OCI-LY7 (cell line): ENCODE data around the gene IL17RD. TPM values are rescaled to one million over a fixed set of nuclear protein-coding genes. Genes with fewer than 3 reads are reported as not detected.

Experiments used
- BruUV-seq: library from RNA; stranded (reverse); fragments of 400-500 nt; replicated peaks from 2 replicates; lab custom pipeline; 2021; lab: Mats Ljungman, UMichigan
- CTCF ChIA-PET: fragments of 300-600 bp; sonication (Branson Sonifier 250); formaldehyde crosslinking; loops from one replicate; lab custom pipeline; 2022; ENCODE audit warnings: antibody characterized with exemption; ENCODE audit not compliant: unreplicated experiment; lab: Charles Lee
- POLR2A ChIA-PET: fragments of 300-600 bp; sonication (Branson Sonifier 250); formaldehyde crosslinking; loops from one replicate; lab custom pipeline; 2022; ENCODE audit warnings: antibody characterized with exemption; lab: Charles Lee
- DNase-seq: peaks from one replicate; pipeline ENCODE4 v3.0.0-alpha.2; 2015; ENCODE audit warnings: low spot score
- H2AFZ ChIP-seq: fragments of 200-600 bp; sonication (generic), shearing (Covaris generic); 2 replicates; pipeline ENCODE4 v1.6.1; 2014; ENCODE audit warnings: mild to moderate bottlenecking, antibody characterized with exemption, low read length, moderate library complexity
- H3K27ac ChIP-seq: fragments of 200-600 bp; sonication (generic); 2 replicates; pipeline ENCODE4 v1.5.1; 2014; ENCODE audit warnings: mixed run types, low read depth, mild to moderate bottlenecking, moderate library complexity, low read length, inconsistent platforms; ENCODE audit not compliant: poor library complexity, severe bottlenecking
- H3K36me3 ChIP-seq: fragments of 200-600 bp; sonication (generic); 2 replicates; pipeline ENCODE4 v1.6.1; 2014; ENCODE audit warnings: mild to moderate bottlenecking, antibody characterized with exemption, low read length, moderate library complexity, mixed read lengths; ENCODE audit not compliant: insufficient read depth
- H3K4me1 ChIP-seq: fragments of 200-600 bp; sonication (generic); 2 replicates; pipeline ENCODE4 v1.5.1; 2014; ENCODE audit warnings: mild to moderate bottlenecking, low read length; ENCODE audit not compliant: insufficient read depth, poor library complexity, severe bottlenecking
- H3K4me2 ChIP-seq: fragments of 200-600 bp; sonication (generic); 2 replicates; pipeline ENCODE4 v1.6.1; 2014; ENCODE audit warnings: mild to moderate bottlenecking, low read length
- H3K4me3 ChIP-seq: fragments of 200-600 bp; sonication (generic); 2 replicates; pipeline ENCODE4 v1.5.1; 2014; ENCODE audit warnings: mild to moderate bottlenecking, low read depth, low read length; ENCODE audit not compliant: poor library complexity, severe bottlenecking
- H3K79me2 ChIP-seq: fragments of 200-600 bp; sonication (generic); 2 replicates; pipeline ENCODE4 v1.6.1; 2016; ENCODE audit warnings: low read depth, mild to moderate bottlenecking, low read length, moderate library complexity, mixed read lengths; ENCODE audit not compliant: insufficient read depth
- H3K9me2 ChIP-seq: fragments of 200-600 bp; sonication (generic); 2 replicates; pipeline ENCODE4 v1.6.1; 2016; ENCODE audit warnings: mild to moderate bottlenecking, low read length, mixed read lengths; ENCODE audit not compliant: insufficient read depth
- H3K9me3 ChIP-seq: fragments of 200-600 bp; sonication (generic); 2 replicates; pipeline ENCODE4 v1.6.1; 2014; ENCODE audit warnings: mild to moderate bottlenecking, mixed run types, low read length, mixed read lengths
- H4K20me1 ChIP-seq: fragments of 200-600 bp; sonication (generic); 2 replicates; pipeline ENCODE4 v1.6.1; 2014; ENCODE audit warnings: mild to moderate bottlenecking, antibody characterized with exemption, low read length, moderate library complexity, mixed read lengths; ENCODE audit not compliant: insufficient read depth
- EZH2phosphoT487 ChIP-seq: fragments of 200-600 bp; sonication (generic); IDR thresholded peaks from 2 replicates; pipeline ENCODE4 v1.6.1; 2018; ENCODE audit warnings: low read depth, borderline replicate concordance, mild to moderate bottlenecking, mixed run types, antibody characterized with exemption, low read length, moderate library complexity, mixed read lengths
- intact Hi-C: fragments of 100-400 bp; cut with micrococcal nuclease; formaldehyde crosslinking; loops from one replicate; pipeline ENCODE4 v1.10.0; 2022; ENCODE audit not compliant: unreplicated experiment
- total RNA-seq, 2 experiments: library from RNA; depleted of rRNA in 1 of 2; stranded (reverse); fragments of >200 nt in 1 of 2; shearing (Covaris generic) in 1 of 2; gene quantifications; 2 replicates each; pipeline ENCODE4 v1.2.3, GENCODE V29; 2014 to 2022
- TF ChIP-seq, protein P1 (sequence below): fragments of 200-600 bp; sonication (generic); conservative IDR thresholded peaks from 2 replicates; pipeline ENCODE4 v1.5.1; 2014; ENCODE audit warnings: mild to moderate bottlenecking, antibody characterized with exemption, low read length, moderate library complexity, mixed read lengths

Gene IL17RD
- total RNA-seq, 2 experiments from 2014 or later = 0.06 to 0.36 TPM

DNA sequence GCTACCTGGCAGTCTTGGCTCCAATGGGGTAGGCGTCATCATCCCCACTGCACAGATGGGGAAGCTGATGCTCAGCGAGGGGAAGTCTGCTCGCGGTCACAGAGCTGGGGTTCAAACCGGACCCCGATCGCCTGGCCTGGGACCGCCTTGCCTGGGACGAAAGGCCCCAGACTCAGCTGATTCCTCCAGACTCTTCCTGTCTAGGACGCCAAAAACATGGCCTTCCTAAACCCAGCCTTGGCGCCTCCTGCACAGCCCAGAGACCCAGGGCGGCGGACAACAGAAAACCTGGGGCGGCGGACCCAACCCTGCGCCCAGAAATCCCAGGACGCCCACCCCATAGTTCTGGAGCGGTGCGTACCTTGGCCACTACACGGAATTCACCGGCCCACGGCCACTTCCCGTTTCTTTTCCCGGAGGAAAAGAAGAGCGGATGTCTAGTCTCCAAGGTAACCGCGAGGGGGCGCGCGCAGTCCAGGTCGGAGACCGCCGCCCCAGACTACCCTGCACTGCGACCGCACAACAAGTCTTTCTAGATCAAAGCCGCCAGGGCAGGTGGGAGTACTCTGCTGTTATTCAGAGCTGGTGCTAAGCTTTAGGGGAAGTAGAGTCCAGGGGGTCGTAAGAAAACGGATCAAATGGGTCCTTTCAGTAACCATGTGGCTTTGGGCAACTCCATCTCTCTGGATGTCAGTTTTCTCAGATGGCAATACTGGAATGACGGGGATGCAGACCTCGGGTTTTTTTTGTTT, 4.9 kb upstream of the IL17RD start:
- Histone ChIP-seq H3K9me2 (no peaks in the 10 kb centered on the region), H3K4me2 (peak overlapping the region; percentile 57), H3K4me1 (peaks cover 17% of the 10 kb centered on the region), H3K79me2 (no peaks in the 10 kb centered on the region), H2AFZ (peak overlapping the region; percentile 79), H4K20me1 (no peaks in the 10 kb centered on the region), H3K36me3 (no peaks in the 10 kb centered on the region), H3K4me3 (peak overlapping the region; percentile 55), H3K9me3 (no peaks in the 10 kb centered on the region), H3K27ac (no peak overlapping the region)
- BruUV-seq = no TSS peak
- DNase-seq = peak; percentile 76
- ChIA-PET CTCF (interaction anchor here (0.5 kb wide), 1 partner anchor 105 kb away, joined by 3 read pairs; no protein-coding TSS in a partner anchor), POLR2A (interaction anchor here (0.8 to 1.2 kb wide), 3 partner anchors 12 to 228 kb away, joined by 3 to 5 read pairs (median 3); no protein-coding TSS in a partner anchor)
- TF ChIP-seq, protein P1, sequence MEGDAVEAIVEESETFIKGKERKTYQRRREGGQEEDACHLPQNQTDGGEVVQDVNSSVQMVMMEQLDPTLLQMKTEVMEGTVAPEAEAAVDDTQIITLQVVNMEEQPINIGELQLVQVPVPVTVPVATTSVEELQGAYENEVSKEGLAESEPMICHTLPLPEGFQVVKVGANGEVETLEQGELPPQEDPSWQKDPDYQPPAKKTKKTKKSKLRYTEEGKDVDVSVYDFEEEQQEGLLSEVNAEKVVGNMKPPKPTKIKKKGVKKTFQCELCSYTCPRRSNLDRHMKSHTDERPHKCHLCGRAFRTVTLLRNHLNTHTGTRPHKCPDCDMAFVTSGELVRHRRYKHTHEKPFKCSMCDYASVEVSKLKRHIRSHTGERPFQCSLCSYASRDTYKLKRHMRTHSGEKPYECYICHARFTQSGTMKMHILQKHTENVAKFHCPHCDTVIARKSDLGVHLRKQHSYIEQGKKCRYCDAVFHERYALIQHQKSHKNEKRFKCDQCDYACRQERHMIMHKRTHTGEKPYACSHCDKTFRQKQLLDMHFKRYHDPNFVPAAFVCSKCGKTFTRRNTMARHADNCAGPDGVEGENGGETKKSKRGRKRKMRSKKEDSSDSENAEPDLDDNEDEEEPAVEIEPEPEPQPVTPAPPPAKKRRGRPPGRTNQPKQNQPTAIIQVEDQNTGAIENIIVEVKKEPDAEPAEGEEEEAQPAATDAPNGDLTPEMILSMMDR = peak; percentile 95
- no peak for TF ChIP-seq EZH2phosphoT487
- intact Hi-C loops = loop anchor here (1.0 to 10.0 kb wide), 9 partner anchors 57 to 745 kb away; partner anchors contain the start of genes APPL1 and PDE12

GRCh38 chr3:57169108-57169507, 4.0 kb upstream of the IL17RD start:
- ChIA-PET CTCF (no interaction called here), POLR2A (interaction anchor here (0.5 to 1.0 kb wide), 4 partner anchors 10 to 228 kb away, joined by 3 to 4 read pairs (median 3); no protein-coding TSS in a partner anchor)
- no TSS peak for BruUV-seq
- H3K36me3 ChIP-seq = no peaks in the 10 kb centered on the region
- H3K27ac ChIP-seq = no peak overlapping the region
- H3K4me2 ChIP-seq = no peak overlapping the region
- H4K20me1 ChIP-seq = no peaks in the 10 kb centered on the region
- no peaks in the 10 kb centered on the region for H3K9me2 ChIP-seq
- H3K79me2 ChIP-seq = no peaks in the 10 kb centered on the region
- no peaks in the 10 kb centered on the region for H3K9me3 ChIP-seq
- TF ChIP-seq, protein P1 = no peak
- TF ChIP-seq EZH2phosphoT487 = no peak
- H2AFZ ChIP-seq = no peak overlapping the region
- intact Hi-C loops = no loop called here
- DNase-seq = peak; percentile 10
- no peak overlapping the region for H3K4me3 ChIP-seq
- peaks cover 20% of the 10 kb centered on the region for H3K4me1 ChIP-seq

DNA sequence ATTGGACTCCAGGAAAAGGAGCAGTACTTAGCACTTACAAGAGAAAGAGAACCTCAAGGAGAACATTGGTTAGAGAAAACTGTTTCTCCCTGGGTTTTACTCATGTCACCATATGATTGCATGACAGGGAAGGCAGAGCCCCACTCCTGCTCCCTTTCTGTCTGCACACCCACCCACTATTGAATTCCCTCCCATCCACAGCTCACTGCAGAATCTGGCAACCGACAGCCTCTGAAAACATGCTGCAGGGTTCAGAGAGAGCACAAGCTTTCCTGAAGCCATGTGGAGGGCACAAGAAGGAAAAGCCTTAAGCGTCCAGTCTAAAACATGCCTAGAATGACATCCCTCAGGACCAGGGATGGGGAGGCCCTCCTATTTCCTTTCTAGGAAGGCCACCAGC, 3.0 kb upstream of the IL17RD start:
- DNase-seq = no peak
- Histone ChIP-seq H3K27ac (no peak overlapping the region), H3K4me3 (no peak overlapping the region), H3K79me2 (no peaks in the 10 kb centered on the region), H4K20me1 (no peaks in the 10 kb centered on the region), H3K4me1 (peaks cover 20% of the 10 kb centered on the region), H3K36me3 (no peaks in the 10 kb centered on the region), H3K9me2 (no peaks in the 10 kb centered on the region), H3K9me3 (no peaks in the 10 kb centered on the region), H3K4me2 (no peak overlapping the region), H2AFZ (no peak overlapping the region)
- intact Hi-C loops = no loop called here
- no TSS peak for BruUV-seq
- CTCF ChIA-PET = no interaction called here
- POLR2A ChIA-PET = interaction anchor here (0.6 kb wide), 1 partner anchor 258 kb away, joined by 3 read pairs; no protein-coding TSS in a partner anchor
- TF ChIP-seq, protein P1 = no peak
- no peak for TF ChIP-seq EZH2phosphoT487
